OCI-LY1 (cell line): ENCODE data around the gene FAM47E.

ENCODE experiments used
- CTCF ChIP-seq: fragments of 200-600 bp; sonication (generic), shearing (Covaris generic); IDR thresholded peaks from 2 replicates; pipeline ENCODE4 v1.5.1; 2017; ENCODE audit warnings: mild to moderate bottlenecking, antibody characterized with exemption, low read length, moderate library complexity, mixed read lengths
- EZH2 ChIP-seq: fragments of 200-600 bp; sonication (generic), shearing (Covaris generic); IDR thresholded peaks from 2 replicates; pipeline ENCODE4 v1.8.0; 2017; ENCODE audit warnings: borderline replicate concordance, mixed run types, mild to moderate bottlenecking, antibody characterized with exemption, low read length, moderate library complexity, mixed read lengths

- TF ChIP-seq CTCF (no peak), EZH2 (no peak)
Observed at GRCh38 chr4:76256032-76256431, 4.5 kb downstream of the FAM47E start.
